ENCODE data around the gene CFAP91. TPM values are rescaled to one million over a fixed set of nuclear protein-coding genes. Genes with fewer than 3 reads are reported as not detected.

CFAP91 gene
- polyA plus RNA-seq, 1 donor from 2014 or later, result 14.2 TPM

DNA sequence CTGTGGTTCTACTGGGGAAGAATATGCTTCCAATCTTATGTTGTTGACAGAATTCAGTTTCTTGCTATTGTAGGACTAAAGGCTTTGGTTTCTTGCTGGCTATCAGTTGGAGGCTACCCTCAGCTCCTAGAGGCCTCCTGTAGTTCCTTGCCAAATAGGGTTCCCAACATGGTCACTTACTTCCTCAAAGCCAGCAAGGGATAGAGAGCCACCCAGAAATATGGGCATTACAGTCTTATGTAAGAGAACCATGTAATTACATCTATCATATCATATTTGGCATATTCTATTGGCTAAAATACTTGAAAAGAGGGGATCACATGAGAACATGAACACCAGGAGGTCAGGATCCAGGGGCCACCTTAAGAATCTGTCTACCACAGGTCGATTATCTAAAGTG, 19.4 kb upstream of the CFAP91 start:
- Histone ChIP-seq H3K9me3 (ENCODE audit: low read length) (no peaks in the 10 kb centered on the region), H3K27me3 (ENCODE audit: insufficient read depth, low read depth, low read length) (no peaks in the 10 kb centered on the region), H3K4me2 (ENCODE audit: low read length) (no peak overlapping the region), H3K9ac (ENCODE audit: low read length) (no peak overlapping the region), H3K27ac (ENCODE audit: low read length) (no peak overlapping the region), H4K20me1 (ENCODE audit: insufficient read depth) (no peaks in the 10 kb centered on the region), H3K4me3 (ENCODE audit: low read length) (no peak overlapping the region), H3K79me2 (replicated peaks; ENCODE audit: insufficient read depth, low read length) (no peaks in the 10 kb centered on the region), H2AFZ (ENCODE audit: low read depth, low read length) (no peak overlapping the region), H3F3A (ENCODE audit: insufficient read depth, low read length, poor library complexity, severe bottlenecking) (no peaks in the 10 kb centered on the region), H3K9me2 (ENCODE audit: insufficient read depth, low read length) (no peaks in the 10 kb centered on the region), H3K36me3 (ENCODE audit: insufficient read depth, low read length) (no peaks in the 10 kb centered on the region)
- TF ChIP-seq RAD21 (conservative IDR thresholded peaks at IDR 0.05), result no peak
- TF ChIP-seq, protein P1, sequence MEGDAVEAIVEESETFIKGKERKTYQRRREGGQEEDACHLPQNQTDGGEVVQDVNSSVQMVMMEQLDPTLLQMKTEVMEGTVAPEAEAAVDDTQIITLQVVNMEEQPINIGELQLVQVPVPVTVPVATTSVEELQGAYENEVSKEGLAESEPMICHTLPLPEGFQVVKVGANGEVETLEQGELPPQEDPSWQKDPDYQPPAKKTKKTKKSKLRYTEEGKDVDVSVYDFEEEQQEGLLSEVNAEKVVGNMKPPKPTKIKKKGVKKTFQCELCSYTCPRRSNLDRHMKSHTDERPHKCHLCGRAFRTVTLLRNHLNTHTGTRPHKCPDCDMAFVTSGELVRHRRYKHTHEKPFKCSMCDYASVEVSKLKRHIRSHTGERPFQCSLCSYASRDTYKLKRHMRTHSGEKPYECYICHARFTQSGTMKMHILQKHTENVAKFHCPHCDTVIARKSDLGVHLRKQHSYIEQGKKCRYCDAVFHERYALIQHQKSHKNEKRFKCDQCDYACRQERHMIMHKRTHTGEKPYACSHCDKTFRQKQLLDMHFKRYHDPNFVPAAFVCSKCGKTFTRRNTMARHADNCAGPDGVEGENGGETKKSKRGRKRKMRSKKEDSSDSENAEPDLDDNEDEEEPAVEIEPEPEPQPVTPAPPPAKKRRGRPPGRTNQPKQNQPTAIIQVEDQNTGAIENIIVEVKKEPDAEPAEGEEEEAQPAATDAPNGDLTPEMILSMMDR (IDR thresholded peaks at IDR 0.05; ENCODE audit: poor library complexity, severe bottlenecking), result no peak
- TF ChIP-seq EP300 (conservative IDR thresholded peaks at IDR 0.05; ENCODE audit: poor library complexity, severe bottlenecking), result no peak
- no peak for TF ChIP-seq SMC3 (conservative IDR thresholded peaks at IDR 0.05; ENCODE audit: poor library complexity)
- no peak for TF ChIP-seq MXI1 (conservative IDR thresholded peaks at IDR 0.05; ENCODE audit: poor library complexity, severe bottlenecking)
- TF ChIP-seq TAF1 (IDR thresholded peaks at IDR 0.05; ENCODE audit: low read depth), result no peak

DNA sequence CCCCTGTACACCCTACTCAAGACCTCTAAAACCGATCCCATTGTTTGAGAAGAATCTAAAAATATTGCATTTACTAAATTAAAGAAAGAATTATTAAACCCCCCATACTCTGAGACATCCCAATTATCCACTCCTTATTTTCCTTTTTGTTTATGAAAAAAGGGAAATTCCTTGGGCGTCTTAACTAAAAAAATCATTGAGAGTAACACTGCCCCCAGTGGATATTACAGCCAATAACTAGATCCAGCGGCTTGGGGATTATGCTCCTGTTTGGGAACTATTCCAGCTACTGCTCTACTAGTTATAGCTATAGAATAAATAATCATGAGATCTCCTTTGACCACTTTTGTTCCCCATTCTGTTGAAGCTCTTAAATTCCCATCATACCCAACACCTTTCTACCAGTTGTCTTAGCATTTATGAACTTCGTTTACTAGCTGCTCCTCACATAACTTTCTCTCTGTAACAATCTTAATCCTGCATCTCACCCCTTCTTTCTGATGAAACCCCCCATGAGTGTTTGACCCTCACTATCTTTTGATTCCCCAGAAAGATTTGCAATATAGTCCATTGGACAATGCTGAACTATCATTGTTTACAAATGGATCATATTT, 12.7 kb upstream of the CFAP91 start:
- Histone ChIP-seq H3K27ac (ENCODE audit: low read length) (no peak overlapping the region), H3K9me2 (ENCODE audit: insufficient read depth, low read length) (no peaks in the 10 kb centered on the region), H3K9ac (ENCODE audit: low read length) (no peak overlapping the region), H3K9me3 (ENCODE audit: low read length) (no peaks in the 10 kb centered on the region), H3K4me3 (ENCODE audit: low read length) (no peak overlapping the region), H3K4me2 (ENCODE audit: low read length) (no peak overlapping the region), H3K36me3 (ENCODE audit: insufficient read depth, low read length) (no peaks in the 10 kb centered on the region), H4K20me1 (ENCODE audit: insufficient read depth) (no peaks in the 10 kb centered on the region), H3K79me2 (replicated peaks; ENCODE audit: insufficient read depth, low read length) (no peaks in the 10 kb centered on the region), H3F3A (ENCODE audit: insufficient read depth, low read length, poor library complexity, severe bottlenecking) (no peaks in the 10 kb centered on the region), H2AFZ (ENCODE audit: low read depth, low read length) (no peak overlapping the region), H3K27me3 (ENCODE audit: insufficient read depth, low read depth, low read length) (no peaks in the 10 kb centered on the region)
- TF ChIP-seq, protein P1 (IDR thresholded peaks at IDR 0.05; ENCODE audit: poor library complexity, severe bottlenecking), result peak; percentile 44
- TF ChIP-seq, protein P2, sequence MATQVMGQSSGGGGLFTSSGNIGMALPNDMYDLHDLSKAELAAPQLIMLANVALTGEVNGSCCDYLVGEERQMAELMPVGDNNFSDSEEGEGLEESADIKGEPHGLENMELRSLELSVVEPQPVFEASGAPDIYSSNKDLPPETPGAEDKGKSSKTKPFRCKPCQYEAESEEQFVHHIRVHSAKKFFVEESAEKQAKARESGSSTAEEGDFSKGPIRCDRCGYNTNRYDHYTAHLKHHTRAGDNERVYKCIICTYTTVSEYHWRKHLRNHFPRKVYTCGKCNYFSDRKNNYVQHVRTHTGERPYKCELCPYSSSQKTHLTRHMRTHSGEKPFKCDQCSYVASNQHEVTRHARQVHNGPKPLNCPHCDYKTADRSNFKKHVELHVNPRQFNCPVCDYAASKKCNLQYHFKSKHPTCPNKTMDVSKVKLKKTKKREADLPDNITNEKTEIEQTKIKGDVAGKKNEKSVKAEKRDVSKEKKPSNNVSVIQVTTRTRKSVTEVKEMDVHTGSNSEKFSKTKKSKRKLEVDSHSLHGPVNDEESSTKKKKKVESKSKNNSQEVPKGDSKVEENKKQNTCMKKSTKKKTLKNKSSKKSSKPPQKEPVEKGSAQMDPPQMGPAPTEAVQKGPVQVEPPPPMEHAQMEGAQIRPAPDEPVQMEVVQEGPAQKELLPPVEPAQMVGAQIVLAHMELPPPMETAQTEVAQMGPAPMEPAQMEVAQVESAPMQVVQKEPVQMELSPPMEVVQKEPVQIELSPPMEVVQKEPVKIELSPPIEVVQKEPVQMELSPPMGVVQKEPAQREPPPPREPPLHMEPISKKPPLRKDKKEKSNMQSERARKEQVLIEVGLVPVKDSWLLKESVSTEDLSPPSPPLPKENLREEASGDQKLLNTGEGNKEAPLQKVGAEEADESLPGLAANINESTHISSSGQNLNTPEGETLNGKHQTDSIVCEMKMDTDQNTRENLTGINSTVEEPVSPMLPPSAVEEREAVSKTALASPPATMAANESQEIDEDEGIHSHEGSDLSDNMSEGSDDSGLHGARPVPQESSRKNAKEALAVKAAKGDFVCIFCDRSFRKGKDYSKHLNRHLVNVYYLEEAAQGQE (IDR thresholded peaks at IDR 0.05; ENCODE audit: borderline replicate concordance), result no peak
